HUES48 (cell line): ENCODE results near the gene ASTN2.

Experiments used
- H3K27ac ChIP-seq: one replicate; pipeline ENCODE4 v1.7.0; 2013; ENCODE audit warnings: low read depth, low read length, inconsistent platforms
- H3K27me3 ChIP-seq: 2 replicates; pipeline ENCODE4 v1.6.1; 2013; ENCODE audit warnings: mild to moderate bottlenecking, low read length; ENCODE audit not compliant: control insufficient read depth, insufficient read depth
- H3K36me3 ChIP-seq: 2 replicates; pipeline ENCODE4 v1.6.1; 2013; ENCODE audit warnings: low read length; ENCODE audit not compliant: control insufficient read depth, insufficient read depth
- H3K4me1 ChIP-seq: 2 replicates; pipeline ENCODE4 v1.6.1; 2013; ENCODE audit warnings: mild to moderate bottlenecking, low read length; ENCODE audit not compliant: control insufficient read depth, insufficient read depth
- H3K4me3 ChIP-seq: 2 replicates; pipeline ENCODE4 v1.5.1; 2013; ENCODE audit warnings: mild to moderate bottlenecking, low read depth, low read length
- H3K9ac ChIP-seq: 2 replicates; pipeline ENCODE4 v1.6.1; 2013; ENCODE audit warnings: mild to moderate bottlenecking, low read depth, low read length, moderate library complexity
- H3K9me3 ChIP-seq: 2 replicates; pipeline ENCODE4 v1.6.1; 2013; ENCODE audit warnings: low read length; ENCODE audit not compliant: control insufficient read depth, insufficient read depth

ASTN2 gene

DNA sequence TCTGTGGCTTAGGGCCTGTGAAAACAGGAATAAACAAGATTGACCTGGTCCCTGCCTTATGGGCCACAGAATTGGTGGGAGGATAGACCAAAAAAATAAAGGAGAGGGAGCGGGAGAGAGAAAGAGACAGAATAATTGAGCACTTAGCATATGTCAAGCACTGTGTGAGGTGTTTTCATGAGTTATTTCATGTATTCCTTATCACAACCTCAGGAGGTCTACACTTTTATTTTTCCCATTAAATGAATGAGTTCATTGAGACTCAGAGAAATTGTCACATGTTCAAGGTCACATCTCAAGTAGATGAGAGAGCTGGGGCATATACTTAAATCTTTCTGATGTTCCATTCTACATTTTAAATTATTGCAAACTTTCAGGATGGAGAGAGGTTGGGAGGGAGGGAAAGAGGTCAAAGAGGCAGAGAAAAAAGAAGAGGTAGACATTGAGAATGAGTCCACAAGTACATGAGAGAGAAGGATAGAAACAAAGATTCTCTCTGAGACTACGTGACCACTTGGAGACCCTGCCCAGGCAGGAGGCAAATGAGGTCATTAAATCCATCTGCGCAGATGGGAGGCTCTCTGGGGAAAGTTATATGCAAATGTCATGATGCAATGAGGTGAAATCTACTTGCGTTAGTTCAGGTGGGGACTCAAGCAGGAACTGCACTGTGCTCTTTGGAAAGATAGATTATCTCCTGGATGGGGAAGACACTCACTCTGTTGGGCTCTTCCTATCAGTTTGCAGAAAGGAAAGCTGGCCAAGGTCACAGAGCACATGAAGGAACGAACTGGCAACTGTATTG, 1019.8 kb downstream of the ASTN2 start:
- no peaks in the 10 kb centered on the region for H3K36me3 ChIP-seq
- H3K27ac ChIP-seq = no peak overlapping the region
- H3K9me3 ChIP-seq = no peaks in the 10 kb centered on the region
- no peaks in the 10 kb centered on the region for H3K4me1 ChIP-seq
- H3K4me3 ChIP-seq = no peak overlapping the region
- no peaks in the 10 kb centered on the region for H3K27me3 ChIP-seq
- no peak overlapping the region for H3K9ac ChIP-seq

DNA sequence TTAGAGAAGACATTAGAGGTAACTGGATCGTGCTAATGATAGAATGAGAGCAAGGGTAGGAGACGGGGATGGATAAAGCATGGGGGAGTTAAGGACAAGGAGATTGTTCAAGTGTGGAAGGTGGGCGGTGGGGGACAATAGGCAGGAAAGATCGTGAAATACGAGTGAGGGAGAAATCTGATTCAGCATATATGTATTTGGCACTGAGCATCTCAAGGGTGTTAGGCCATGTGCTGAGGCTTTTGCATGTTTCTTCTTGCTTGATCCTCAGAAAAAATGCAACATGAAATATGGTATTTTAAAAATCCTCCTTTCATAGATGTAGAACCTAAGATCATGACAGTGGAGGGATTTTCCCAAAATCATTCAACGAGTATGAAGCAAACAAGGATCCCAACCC, 1020.8 kb downstream of the ASTN2 start:
- H3K4me1 ChIP-seq = no peaks in the 10 kb centered on the region
- H3K36me3 ChIP-seq = no peaks in the 10 kb centered on the region
- no peak overlapping the region for H3K9ac ChIP-seq
- no peak overlapping the region for H3K4me3 ChIP-seq
- H3K27me3 ChIP-seq = no peaks in the 10 kb centered on the region
- no peaks in the 10 kb centered on the region for H3K9me3 ChIP-seq
- H3K27ac ChIP-seq = no peak overlapping the region

DNA sequence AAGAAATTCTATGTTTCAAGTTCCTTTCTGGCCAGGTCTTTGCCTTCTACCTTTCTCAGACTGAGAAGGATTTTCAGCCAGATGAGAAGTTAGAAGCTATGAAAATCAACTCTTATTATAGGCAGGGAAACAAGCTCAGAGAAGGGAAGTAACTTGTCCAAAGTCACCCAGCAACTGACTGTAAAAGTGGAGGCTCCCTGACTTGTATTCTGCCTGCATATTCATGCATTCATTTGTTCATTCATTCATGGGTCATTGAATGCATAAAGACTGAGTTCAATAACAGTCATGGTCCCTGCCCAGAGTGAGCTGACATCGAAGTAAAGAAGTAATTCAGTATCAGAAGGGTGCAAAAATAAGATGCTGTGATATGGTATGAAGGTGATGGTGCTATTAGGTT, 1021.7 kb downstream of the ASTN2 start:
- H3K27ac ChIP-seq = no peak overlapping the region
- H3K4me1 ChIP-seq = no peaks in the 10 kb centered on the region
- no peak overlapping the region for H3K9ac ChIP-seq
- H3K36me3 ChIP-seq = no peaks in the 10 kb centered on the region
- no peaks in the 10 kb centered on the region for H3K27me3 ChIP-seq
- H3K4me3 ChIP-seq = no peak overlapping the region
- H3K9me3 ChIP-seq = no peaks in the 10 kb centered on the region

DNA sequence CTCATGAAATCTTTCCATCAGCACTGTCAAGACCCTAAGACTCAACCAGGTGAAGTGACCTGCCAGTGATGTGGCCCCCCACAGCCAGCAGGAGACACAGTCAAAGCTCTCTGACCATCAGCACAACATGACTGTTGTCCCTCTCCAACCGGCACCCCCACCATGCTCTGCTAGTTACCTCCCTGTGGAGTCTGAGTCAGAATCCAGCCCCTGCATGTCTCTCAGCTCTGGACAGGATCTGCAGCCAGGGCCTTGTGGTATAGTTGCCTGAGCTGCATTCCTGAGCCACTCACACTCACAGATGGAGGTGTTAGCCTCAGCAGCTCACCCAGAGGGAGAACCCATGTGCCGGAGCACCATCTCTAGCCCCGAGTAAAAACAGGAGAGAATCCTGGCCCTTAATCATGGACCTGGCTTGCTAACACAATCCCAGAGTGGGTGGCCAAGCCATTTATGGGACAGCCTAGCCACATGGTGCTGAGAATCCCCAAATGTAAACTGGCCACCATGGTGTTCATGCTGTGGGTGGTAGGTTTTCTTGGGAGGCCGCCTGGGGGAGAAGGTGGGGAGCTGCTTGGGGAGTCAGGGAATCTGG, 1023.5 kb downstream of the ASTN2 start:
- no peaks in the 10 kb centered on the region for H3K9me3 ChIP-seq
- H3K4me1 ChIP-seq = no peaks in the 10 kb centered on the region
- H3K4me3 ChIP-seq = no peak overlapping the region
- H3K27ac ChIP-seq = no peak overlapping the region
- H3K27me3 ChIP-seq = no peaks in the 10 kb centered on the region
- H3K9ac ChIP-seq = no peak overlapping the region
- H3K36me3 ChIP-seq = no peaks in the 10 kb centered on the region

DNA sequence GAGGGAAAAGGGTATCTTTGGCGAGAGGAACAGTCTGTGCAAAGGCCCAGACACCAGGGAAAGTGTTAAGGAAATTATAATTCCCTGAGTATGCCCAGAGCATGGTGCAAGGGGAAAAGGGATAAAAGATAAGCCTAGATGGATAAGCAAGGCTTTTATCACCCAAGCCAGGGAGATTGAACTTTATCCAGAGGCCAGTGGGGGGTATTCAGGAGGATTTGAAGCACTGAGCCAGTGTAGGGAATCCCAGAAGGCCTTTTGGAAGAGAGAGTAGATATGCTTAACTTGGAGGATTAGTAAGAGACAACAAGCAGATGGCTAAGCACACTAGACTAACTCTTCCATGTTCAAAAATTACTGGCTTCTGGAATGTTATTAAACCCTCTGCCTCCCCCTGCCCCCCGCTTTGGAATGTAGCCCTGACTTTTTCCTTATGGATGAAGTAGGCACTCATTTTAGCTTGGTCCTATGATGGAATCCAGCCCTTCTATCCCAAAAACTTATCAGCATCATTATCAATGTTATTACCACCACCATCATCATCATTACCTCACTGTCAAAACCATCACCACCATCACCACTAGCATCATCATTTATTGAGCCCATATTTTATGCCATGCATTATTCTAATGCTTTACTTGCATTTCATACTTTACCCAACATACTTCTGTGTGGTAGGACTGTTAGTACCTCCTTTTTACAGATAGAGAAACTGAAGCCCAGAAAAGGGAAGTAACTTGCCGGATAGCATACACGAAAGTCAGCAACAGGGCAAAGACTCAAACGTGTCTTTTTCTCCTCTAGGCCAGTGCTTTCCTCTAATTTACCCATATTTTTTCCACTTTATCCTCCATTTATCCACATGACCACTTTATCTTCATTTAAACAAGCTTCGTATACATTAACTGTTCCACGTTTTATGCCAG, 1024.3 kb downstream of the ASTN2 start:
- no peak overlapping the region for H3K27ac ChIP-seq
- H3K4me3 ChIP-seq = no peak overlapping the region
- no peaks in the 10 kb centered on the region for H3K36me3 ChIP-seq
- H3K4me1 ChIP-seq = no peaks in the 10 kb centered on the region
- no peaks in the 10 kb centered on the region for H3K27me3 ChIP-seq
- H3K9me3 ChIP-seq = no peaks in the 10 kb centered on the region
- H3K9ac ChIP-seq = no peak overlapping the region

DNA sequence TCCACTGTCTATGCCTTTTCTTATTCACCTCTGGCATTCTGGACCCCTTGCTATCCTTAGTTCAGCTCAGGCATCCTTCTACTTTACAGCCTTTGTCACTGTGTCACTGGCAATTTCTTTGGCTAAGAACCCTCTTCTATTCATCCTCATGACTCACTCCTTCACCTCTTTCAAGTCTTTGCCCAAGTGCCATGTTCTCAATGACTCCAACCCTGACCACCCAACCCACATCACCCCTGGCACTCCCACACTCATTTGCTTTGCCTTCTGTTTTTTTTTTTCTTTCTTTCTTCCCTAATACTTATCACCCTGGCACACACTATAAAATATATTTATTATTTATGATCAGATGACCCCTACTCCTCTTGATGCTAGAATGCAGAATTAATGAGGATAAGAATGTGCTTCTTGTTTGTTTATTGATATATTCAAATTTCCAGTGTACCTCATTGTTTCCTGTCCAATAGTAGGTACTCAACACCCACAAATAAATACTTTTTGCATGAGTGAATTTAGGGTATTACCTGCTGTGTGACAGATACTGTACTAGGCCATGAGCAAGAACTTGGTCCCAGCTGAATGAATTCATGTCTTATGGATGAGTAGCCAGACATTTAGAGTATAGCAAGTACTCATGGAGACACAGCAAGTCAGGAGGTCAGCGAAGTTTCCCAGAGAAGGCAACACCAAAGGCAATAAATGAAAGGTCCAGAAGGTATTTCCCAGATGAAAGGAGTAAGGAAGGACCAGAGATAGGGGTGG, 1025.1 kb downstream of the ASTN2 start:
- Histone ChIP-seq H3K9me3 (no peaks in the 10 kb centered on the region), H3K9ac (no peak overlapping the region), H3K27me3 (no peaks in the 10 kb centered on the region), H3K36me3 (no peaks in the 10 kb centered on the region), H3K4me1 (no peaks in the 10 kb centered on the region), H3K27ac (no peak overlapping the region), H3K4me3 (no peak overlapping the region)

DNA sequence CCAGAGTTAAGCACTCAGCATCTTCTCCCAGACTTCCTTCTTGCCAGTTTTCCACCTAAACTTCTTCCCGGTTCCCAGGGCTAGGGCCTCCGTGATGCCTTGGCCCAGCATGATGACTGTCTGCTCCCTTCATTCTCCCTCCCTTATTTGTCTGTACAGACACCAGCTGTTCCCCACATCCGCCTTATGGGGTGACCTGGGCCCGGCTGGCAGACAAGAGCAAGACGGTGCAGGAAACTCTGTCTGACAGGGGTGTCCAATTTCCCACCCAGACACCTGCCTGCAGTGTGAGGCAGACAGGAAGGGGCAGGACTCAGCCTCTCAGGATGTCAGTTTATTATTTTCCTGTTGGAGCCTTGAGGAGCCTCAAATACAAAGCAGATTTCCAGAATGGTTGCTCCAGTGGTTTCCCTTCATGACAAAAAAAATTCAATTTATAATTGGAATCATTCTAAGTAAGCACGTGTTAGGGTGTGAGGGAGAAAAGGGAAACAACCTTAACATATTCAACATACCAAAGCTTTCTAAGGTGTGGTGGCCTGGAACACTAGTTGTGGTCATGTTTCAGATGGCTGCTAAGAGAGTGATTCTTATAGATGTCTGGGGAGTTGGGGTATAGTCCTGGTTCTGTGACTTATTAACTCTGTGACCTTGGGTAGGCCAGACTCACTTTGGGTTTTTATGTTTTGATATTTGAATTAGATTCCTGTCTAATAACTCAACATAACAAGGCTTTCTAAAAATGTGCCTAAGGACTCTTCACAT, 1026.7 kb downstream of the ASTN2 start:
- Histone ChIP-seq H3K4me1 (no peaks in the 10 kb centered on the region), H3K36me3 (no peaks in the 10 kb centered on the region), H3K27ac (no peak overlapping the region), H3K27me3 (no peaks in the 10 kb centered on the region), H3K4me3 (no peak overlapping the region), H3K9ac (no peak overlapping the region), H3K9me3 (no peaks in the 10 kb centered on the region)

DNA sequence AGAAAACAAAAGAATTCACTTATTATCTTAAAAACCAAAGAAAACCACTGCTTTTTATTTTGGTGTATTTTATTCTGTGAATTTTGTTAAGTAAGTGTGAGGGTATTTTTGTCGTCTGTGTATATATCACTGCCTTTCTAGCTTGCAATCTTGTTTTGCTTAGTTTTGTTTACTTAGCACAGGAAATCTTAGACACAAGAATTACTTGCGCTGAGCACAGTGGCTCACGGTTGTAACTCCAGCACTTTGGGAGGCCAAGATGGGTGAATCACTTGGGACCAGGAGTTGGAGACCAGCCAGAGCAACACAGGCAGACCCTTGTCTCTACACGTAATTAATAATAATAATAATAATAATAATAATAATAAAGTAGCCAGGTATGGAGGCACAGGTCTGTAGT, 1030.9 kb downstream of the ASTN2 start:
- H3K27ac ChIP-seq = no peak overlapping the region
- H3K27me3 ChIP-seq = no peaks in the 10 kb centered on the region
- H3K9me3 ChIP-seq = no peaks in the 10 kb centered on the region
- H3K9ac ChIP-seq = no peak overlapping the region
- H3K4me3 ChIP-seq = no peak overlapping the region
- H3K36me3 ChIP-seq = no peaks in the 10 kb centered on the region
- H3K4me1 ChIP-seq = no peaks in the 10 kb centered on the region

DNA sequence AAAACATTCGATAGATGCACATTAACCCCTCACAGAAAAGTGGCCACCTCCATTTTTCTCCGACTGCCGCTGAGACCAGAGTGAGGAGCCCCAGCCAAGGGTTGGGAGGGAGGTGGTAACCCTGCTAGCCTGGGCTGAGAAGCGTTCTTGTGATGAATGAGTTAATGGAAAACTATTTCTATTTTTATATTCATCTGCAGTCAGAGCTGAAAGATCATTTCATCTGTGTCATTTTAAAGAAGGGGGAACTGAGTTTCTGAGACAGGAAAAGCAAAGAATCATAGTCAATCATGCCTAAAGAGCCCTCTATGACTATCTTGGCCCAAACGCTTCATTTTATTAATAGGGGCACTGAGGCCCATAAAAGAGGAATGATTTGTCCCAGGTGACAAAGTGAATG, 1031.7 kb downstream of the ASTN2 start:
- Histone ChIP-seq H3K36me3 (no peaks in the 10 kb centered on the region), H3K4me3 (no peak overlapping the region), H3K27me3 (no peaks in the 10 kb centered on the region), H3K27ac (no peak overlapping the region), H3K9ac (no peak overlapping the region), H3K4me1 (no peaks in the 10 kb centered on the region), H3K9me3 (no peaks in the 10 kb centered on the region)

DNA sequence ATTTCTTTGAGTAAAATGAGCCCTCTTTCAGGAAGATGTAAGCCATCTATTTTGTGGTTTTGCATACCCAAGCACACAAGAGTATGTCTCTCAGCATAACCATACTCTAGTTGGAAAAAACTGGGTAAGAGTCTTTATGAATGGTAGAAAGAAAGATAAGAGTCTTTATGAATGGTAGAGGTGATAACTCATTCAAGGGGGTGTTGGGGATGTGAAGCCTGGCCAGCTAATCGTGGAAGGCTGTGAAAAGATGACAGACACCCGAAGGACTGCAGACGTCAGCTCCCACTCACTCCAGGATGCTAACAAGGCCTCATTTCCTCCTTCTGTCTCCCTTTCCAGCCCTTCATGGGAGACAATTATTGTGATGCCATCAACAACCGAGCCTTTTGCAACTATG, 1032.8 kb downstream of the ASTN2 start:
- H3K4me3 ChIP-seq = no peak overlapping the region
- H3K36me3 ChIP-seq = no peaks in the 10 kb centered on the region
- no peak overlapping the region for H3K9ac ChIP-seq
- H3K27ac ChIP-seq = no peak overlapping the region
- no peaks in the 10 kb centered on the region for H3K4me1 ChIP-seq
- no peaks in the 10 kb centered on the region for H3K9me3 ChIP-seq
- H3K27me3 ChIP-seq = no peaks in the 10 kb centered on the region
